ENCODE measurements around the gene CLP1.
"Not testable (repeated sequence)": the region's sequence is repeated elsewhere in the genome, so short reads cannot be mapped to it uniquely, and the experiment has no call there.

The CLP1 gene

DNA sequence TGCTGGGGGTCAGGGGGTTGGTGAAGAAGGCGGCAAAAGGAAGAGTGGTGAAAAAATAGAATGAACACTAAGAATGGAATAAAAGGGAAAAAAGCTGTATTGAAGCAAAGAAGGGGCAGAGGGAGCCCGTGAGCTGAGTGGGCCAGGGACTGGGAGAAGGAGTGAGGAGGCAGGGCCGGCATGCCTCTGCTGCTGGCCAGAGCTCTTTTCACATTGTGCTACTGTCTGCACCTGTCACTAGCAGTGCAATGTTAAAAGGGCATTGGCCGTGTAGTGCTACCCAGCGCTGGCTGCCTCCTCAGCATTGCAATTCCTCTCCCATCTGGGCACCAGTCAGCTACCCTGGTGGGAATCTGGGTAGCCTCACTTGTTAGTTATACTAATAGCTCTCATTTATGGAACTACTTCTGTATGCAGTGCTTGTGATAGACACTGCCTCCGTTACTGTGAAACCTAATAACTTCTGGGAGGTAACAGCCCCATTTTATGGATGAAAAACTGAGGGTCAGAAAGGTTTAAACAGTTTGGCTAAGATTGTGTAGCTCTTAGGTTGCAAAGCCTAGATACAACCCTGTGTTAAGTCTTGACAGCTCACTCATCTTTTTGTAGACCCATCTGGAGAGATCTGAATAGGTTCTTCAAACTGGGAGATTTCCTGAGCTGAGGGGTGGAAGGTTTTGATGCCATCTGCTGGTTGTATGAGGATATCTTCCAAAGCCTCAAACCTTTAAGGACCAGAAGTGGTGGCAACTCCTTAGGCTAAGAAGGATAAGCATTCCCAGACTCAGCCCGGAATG is 16.4 kb upstream of the CLP1 start:
- no peak for DNase-seq (ENCODE audit: low read depth, low spot score)

DNA sequence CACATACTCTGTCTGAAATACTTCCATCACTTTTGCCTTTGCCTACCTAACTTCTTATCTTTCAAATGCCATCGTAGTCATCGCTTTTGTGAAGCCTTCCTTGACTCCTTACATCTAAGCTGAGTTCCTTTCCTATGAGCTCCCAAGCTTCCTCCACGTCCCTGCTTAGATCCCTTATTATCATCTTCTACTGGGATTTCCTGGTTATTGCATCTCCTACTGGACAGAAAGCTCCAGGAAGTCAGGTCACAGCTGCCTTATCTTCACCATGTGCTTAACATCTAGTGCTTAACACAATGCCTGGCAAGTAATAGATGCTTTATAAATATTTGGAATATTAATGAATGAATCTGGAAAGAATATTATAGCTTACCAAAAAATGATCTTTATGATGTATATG is 13.8 kb upstream of the CLP1 start:
- DNase-seq (ENCODE audit: low read depth, low spot score), result no peak

DNA sequence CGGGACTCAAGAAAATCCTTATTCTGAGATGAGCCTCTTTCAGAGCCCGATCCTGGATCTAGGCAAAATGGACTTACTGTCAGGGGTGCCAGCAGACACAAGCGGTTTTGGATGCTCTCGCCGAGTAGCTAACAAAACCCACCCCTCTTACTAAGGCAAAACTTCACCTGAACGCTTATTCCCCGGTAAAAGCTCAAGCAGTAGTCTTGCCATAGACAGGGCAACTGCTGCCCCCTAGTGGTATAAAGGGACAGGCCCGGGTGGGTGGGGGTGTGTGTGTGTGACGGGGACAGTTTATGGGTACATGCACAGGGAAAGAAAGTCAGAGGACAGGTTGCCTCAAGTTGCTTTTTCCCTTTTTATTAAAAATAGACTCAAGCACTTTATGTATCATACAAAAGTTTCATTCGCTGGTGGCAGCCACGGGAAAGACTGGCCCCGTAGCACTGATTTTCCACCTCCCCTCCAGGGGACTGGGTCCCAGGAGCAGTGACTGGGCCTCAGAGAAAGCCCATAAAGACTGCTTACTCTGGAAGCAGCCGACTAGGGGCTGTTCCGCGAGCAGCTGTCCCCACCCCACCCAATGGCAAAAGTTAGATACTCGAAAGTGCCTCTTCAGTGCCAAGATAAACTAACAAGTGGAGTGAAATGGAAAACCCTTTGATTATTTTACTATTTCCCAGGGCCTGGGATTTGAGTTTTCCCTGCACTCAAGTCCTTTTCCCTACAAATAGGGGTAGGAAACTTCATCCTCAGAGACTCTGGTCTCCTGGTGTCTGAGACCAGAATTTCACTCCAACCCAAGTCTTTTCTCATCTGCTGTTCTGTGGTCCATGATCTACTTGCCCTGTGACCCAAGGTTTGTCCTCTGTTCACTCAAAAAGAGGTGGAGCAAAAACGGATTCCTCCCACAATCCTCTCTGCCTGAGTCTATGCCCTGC is 12.5 kb upstream of the CLP1 start:
- DNase-seq (ENCODE audit: low read depth, low spot score), result no peak

DNA sequence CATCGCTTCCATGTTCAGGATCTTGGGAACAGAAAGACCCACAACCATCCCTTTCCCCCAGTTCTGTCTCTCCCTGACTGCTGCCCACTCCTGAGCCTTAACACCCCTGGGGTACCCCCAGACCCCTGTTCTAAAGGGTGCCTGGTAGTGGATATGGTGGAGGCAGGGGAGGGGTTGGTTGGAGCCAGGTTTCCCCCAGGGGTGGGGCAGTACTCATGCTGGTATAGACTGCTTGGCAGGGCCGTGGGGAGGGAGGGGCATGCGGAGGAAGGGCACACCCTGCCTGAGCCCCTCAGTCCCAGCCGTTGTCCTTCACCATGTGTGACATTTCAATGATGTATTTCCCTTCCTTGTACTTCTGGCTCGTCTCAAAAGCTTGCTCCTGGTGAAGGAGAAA is 11.9 kb upstream of the CLP1 start:
- DNase-seq (ENCODE audit: low read depth, low spot score), result no peak

DNA sequence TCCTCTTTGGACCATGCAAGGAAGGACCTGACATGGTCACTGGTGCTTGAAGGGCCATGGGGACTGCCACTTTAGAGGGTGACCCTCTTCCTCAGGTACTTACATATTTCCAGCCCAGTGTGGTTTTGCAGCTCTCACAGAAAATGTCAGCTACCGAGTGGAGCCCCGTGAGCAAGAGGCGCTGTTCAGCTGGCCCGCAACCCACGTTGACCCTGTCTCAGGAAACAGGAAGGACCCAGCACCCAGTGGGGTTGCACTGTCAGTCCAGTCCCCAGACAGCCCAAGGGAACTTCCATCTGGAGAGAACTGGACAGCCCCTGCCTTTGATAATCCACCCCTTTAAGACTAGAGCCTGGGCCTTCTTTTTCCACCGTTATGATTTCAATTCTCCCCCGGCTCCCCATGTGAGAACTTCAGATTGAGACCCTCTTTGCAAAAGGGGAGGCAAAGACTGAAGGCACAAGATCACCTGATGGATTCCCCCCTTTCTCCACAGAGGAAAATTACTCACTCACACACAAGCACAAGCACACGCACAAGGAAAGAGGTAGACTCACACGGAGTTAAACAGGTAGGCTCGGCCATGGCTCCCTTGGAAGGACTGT is 11.3 kb upstream of the CLP1 start:
- DNase-seq (ENCODE audit: low read depth, low spot score), result no peak

DNA sequence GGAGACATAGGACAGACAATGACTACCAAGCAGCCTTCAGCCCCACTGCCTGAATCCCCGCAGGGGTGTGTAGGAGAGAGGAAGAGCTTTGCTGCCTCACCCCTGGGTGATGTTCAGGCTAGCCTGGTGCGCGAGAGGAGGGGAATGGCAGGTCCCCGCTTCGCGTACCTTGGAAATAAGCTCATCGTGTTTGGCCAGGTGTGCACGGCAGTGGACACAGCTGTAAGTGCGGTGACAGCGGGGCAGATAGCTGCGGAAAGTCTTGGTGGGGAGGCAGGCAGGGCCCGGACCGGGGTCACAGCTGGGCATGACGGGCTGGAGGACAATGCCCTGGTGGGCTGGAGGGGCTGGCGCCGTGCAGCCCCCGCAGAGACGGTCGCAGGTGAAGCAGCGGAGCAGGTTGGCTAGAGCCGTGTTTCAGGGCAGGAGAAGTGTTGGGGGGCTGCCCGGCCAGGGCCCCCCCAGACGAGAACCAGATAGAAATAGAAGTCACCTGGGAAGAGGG is 10.7 kb upstream of the CLP1 start:
- no peak for DNase-seq (ENCODE audit: low read depth, low spot score)

DNA sequence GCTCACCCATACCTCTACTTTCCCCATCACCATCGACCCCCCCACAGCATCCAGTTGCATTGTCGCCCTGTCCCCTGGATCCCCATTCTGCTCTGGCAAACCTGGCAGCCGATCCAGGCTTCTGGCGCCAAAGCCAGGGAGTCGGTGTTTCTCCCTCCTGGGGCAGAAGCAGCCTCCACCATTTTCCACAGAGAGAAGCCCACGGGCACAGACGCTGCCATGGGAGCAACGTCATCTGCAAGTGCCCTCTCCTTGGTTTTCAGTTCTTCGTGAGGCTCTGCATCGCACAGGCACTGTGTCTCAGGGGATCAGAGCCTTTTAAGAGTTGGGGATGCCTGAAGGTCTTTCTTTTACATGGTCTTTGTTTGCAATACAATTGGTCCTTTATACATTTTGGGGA is 10.2 kb upstream of the CLP1 start:
- no peak for DNase-seq (ENCODE audit: low read depth, low spot score)

DNA sequence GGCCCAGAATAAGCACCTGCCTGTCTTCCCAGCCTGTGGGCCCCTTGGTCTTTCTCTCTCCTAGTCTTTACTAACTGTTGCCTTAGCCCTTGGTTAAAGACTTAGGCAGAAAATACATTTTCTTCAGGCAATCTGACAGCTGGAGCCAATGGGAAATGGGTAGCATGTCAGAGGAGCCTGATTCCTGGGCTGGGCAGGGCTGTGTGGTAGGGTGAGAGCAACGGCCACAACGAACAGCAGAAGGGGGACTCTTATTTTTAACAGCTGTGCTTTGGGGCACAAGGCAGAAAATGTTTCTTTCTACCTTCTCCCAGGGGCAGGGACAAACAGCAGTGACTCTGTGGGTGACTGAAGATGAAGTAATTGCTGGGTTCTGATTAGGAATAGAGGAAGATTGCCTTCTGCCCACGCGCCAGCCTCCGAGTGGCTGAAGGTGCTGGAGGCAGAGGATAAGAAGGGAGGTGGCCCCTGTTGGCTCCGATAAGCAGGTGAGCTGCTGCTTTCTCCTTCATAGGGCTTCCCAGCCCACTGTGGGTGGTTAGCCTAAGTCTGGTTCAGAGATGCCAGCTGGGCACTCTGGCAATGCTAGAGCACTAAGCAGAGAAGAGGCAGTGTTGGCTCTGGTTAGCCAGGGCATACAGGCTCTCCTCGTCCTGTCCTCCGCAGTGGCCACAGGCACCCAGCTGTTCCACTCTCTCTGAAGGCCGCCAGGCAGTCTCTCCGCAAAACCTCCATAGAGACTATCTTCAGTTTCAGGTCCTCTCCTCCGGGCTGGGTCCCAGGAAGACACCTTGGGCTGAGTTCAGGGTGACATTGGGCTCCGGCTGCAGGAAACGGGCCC is 9.4 kb upstream of the CLP1 start:
- no peak for DNase-seq (ENCODE audit: low read depth, low spot score)

DNA sequence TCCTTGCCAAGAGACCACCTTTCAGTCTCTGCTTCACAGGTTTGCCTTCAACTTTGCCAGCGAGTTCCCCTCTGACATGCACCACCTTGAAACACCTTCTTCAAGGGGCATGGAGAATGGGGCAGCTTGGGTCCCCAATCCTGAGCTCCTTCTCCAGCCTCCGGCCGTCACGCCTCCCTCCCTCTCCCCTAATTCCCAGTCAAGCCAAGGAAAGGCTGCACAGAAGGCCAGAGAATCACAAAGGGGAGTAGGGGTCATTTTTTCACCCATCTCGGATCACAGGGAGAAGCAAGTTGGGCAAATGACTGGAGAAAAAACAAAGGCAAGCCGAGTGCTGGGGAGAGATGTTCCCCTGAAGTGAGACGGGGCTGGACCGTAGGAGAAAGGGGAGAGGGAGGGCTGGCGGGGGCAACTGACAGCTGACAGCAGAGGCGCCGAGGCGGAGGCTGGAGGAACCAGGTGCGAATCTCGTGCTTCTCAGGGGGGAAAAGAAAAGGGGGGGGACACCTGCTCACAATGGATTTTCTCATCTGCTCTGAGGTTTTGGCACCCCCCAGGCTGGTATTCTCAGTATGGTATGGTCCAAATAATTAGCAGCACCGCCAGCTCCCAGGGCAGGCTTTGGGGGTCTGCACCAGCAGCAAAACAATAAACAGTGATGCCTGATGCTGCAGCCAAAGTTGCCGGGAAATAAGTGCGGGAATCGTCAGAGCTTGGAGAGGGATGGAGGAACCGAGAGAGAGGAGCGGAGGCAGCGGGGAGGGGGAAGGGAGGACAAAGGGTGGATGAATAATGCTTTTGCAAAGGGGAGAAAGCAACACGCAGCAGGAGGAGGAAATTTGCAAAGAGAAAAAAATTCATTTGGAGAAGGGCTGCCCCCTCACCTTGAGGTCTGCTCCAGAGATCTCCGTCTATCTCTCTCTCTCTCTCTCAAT is 8.5 kb upstream of the CLP1 start:
- DNase-seq (ENCODE audit: low read depth, low spot score), result no peak

DNA sequence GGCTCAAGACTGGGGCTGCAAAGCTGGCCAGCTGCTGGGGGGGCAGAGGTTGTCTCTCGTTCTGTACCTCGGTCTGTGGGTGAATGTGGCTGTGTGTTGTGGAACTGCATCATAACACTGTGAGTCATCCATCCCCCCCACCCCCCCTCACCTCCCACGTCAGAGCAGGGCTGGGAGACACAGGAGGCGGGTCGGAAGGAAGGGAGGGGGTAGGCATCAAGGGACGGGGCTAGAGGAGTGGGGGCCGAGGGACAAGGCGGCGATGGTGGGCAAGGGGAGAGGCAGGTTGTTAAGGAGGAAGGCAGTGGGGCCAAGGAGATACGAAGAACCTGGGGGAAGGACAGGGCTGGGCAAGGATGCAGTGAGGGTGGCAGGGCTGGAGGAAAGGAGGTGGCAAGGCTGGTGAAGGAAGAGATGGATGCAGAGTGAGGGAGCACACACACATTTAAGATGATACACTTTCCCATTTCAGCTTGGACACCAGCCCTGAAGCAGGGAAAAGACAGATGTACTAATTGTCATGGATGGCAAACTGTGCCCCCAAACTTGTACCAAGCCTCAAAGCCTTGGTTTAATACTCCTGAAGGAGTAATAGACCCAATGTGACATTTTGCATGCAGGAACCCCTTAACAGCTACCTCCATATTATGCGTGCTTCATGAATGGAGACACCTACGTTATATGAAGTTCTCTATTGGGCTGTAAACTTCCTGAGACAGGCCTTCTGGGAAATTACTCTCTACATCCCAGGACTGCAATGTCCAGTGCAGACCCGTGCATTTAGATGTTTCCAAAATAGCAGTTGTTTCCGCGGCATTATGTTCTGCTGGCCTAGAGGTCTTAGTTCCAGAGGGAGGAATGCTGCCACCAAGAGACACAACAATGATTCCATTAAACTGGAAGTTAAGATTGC is 7.5 kb upstream of the CLP1 start, which contains the start of gene YPEL4:
Gene YPEL4 (minus strand): TSS at position 87 of the 913 bp plus-strand sequence. CDS start 2,805 bp downstream, outside the sequence.
- DNase-seq (ENCODE audit: low read depth, low spot score), result no peak

DNA sequence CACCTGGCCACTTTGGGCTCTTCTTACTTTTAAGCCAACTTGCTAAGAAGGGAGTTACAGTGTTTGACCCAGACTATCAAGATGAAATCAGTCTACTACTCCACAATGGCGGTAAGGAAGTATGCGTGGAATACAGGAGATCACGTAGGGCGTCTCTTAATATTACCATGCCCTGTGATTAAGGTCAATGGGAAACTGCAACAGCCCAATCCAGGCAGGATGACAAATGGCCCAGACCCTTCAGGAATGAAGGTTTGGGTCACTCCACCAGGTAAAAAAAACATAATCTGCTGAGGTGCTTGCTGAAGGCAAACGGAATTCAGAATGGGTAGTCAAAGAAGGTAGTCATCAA is 6.8 kb upstream of the CLP1 start:
- no peak for DNase-seq (ENCODE audit: low read depth, low spot score)

DNA sequence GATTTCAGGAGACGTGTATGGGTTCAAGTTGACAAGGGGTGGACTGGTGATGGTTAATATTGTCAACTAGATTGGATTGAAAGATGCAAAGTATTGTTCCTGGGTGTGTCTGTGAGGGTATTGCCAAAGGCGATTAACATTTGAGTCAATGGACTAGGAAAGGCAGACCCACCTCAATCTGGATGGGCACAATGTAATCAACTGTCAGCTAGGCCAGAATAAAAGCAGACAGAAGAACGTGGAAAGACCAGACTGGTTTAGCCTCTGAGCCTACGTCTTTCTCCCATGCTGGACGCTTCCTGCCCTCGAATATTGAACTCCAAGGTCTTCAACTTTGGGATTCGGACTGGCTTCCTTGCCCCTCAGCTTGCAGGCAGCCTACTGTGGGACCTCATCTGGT is 6.2 kb upstream of the CLP1 start:
- DNase-seq (ENCODE audit: low read depth, low spot score), result no peak

DNA sequence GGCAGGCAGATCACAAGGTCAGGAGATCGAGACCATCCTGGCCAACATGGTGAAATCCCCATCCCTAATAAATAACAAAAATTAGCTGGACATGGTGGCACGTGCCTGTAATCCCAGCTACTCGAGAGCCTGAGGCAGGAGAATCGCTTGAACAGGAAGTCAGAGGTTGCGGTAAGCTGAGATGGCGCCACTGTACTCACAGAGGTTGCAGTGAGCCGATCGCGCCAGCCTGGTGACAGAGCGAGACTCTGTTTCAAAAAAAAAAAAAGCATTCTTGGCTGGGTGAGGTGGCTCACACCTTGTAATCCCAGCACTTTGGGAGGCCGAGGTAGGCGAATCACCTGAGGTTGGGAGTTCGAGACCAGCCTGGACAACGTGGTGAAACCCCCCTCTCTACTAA is 5.3 kb upstream of the CLP1 start:
- not testable (repeated sequence) for DNase-seq (ENCODE audit: low read depth, low spot score)

DNA sequence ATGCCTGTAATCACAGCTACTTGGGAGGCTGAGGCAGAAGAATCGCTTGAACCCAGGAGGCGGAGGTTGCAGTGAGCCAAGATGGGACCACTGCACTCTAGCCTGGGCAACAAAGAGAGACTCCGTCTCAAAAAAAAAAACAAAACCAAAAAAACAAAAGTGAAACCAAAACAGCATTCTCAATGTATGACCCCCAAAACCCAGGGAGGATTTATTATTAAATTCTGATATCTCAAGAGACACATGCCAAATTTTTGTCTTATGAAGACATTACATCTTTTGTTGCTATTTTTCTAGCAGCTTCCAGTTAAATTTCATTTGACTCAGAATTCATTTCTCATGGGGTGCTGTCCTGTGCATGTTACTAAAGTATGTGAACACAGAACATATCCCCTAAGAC is 4.9 kb upstream of the CLP1 start:
- DNase-seq (ENCODE audit: low read depth, low spot score), result no peak

DNA sequence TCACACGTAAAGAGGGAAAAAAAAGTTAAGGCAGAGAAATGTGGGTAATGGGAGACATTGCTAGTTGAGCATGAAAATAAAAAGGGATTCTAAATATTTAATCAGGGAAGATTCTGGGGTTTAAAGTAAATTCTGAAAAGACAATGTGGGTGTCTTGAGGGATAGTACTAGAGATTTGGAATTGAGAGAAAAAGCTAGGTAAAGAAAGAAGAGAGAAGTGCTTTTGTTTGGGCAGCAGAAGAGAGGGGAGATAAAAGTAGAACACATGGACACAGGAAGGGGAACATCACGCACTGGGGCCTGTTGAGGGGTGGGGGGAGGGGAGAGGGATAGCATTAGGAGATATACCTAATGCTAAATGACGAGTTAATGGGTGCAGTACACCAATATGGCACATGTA is 4.4 kb upstream of the CLP1 start:
- DNase-seq (ENCODE audit: low read depth, low spot score), result no peak

DNA sequence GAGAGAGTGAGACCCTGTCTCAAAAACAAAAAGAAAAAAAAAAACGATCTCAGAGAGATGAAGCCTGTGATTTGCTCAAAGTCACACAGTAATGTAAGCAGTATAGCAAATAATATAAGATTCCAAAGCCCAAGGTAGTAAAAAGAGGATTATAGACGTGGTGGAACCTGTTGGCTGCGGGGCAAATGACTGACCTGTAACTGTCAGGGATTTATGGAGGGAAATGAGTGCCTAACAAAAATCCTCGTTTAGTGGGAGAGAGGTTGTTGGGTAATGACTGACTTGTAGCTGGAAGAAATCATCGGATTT is 723 bp upstream of the CLP1 start:
- no peak for DNase-seq (ENCODE audit: low read depth, low spot score)

DNA sequence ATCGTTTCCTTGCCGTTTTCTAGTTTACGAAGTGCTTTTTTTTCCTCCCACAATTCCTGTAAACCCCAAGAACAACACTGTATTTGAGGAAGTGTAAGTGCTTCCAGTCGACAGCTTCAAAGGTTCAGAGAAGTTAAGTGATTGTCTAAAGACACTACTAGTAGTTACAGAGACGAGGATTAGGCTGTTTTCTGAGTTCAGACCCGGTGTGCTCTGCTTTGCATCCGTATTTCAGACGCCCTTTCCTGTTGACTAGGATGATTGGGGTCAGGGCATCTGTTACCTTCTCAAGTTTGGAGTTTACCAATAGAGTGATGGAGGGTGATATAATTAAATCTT is 430 bp downstream of the CLP1 start:
- no peak for DNase-seq (ENCODE audit: low read depth, low spot score)

DNA sequence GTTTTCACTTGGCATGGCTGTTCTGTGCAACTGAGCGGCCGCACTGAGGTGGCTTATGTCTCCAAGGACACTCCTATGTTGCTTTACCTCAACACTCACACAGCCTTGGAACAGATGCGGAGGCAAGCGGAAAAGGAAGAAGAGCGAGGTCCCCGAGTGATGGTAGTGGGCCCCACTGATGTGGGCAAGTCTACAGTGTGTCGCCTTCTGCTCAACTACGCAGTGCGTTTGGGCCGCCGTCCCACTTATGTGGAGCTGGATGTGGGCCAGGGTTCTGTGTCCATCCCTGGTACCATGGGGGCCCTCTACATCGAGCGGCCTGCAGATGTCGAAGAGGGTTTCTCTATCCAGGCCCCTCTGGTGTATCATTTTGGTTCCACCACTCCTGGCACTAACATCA is 2.1 kb downstream of the CLP1 start:
- DNase-seq (ENCODE audit: low read depth, low spot score), result no peak

DNA sequence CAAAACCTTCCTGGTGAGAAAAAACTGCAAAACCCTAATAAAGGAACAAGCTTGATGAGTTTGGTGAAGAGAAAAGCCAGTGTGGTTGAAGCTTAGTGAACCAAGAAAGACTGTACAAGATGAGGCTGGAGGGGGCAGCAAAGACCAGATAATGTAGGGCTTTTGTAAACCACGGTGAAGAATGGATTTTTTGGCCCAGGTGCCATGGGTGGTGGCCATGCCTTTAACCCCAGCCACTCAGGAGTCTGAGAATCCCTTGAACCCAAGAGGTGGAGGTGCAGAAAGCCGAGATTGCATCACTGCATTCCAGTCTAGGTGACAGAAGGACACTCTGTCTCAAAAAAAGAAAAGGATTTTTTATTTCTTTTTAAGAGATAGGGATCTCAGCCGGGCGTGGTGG is 5.3 kb downstream of the CLP1 start:
- DNase-seq (ENCODE audit: low read depth, low spot score), result no peak

DNA sequence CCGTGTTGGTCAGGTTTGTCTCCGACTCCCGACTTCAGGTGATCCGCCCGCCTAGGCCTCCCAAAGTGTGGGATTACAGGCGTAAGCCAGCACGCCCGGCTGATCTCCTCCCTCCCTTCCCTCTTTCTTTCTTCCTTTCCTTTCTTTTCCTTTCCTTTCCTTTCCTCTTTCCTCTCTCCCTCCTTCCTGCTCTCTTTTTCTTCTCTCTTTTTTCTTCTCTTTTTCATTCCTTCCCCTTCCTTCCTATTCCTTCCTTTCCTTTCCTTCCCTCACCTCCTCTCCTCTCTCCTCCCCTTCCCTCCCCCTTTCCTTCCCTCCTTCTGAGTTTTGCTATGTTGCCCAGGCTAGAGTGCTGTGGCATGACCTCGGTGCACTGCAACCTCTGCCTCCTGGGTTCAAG is 6.4 kb downstream of the CLP1 start:
- DNase-seq (ENCODE audit: low read depth, low spot score), result no peak
